HepG2 (cell line): Measurements from ENCODE around the gene LRIT1. TPM values are rescaled to one million over a fixed set of nuclear protein-coding genes. Genes with fewer than 3 reads are reported as not detected.

Source experiments
- ATAC-seq: fragments of 200-7000 bp; cut with Tn5 transposase; 3 replicates; pipeline ENCODE4 v1.9.1; 2020; ENCODE audit warnings: mild to moderate bottlenecking, moderate library complexity
- BruUV-seq: library from RNA; stranded (reverse); fragments of 400-500 nt; replicated peaks from 2 replicates; lab custom pipeline; 2021; lab: Mats Ljungman, UMichigan
- CTCF ChIA-PET: fragments of 300-600 bp; formaldehyde crosslinking; extraction: SDS; loops from one replicate; lab custom pipeline; 2021; ENCODE audit warnings: low total read pairs, inconsistent platforms, low intra/inter-chr PET ratio; lab: Yijun Ruan, JAX
- POLR2A ChIA-PET: fragments of 350-600 bp; sonication (Branson Sonifier 250); formaldehyde crosslinking; loops from one replicate; lab custom pipeline; 2020; ENCODE audit warnings: antibody characterized with exemption, inconsistent platforms; lab: Yijun Ruan, JAX
- DNase-seq: peaks from one replicate; pipeline ENCODE4 v3.0.0-alpha.2; 2015; ENCODE audit warnings: low spot score
- FAIRE-seq: peaks from 3 replicates; lab custom pipeline; 2011; peaks lifted over from hg19 to GRCh38; lab: Jason Lieb, UNC
- H2AFZ ChIP-seq: one replicate; pipeline ENCODE4 v1.6.1; 2011; ENCODE audit warnings: low read length, inconsistent platforms
- H3K27ac ChIP-seq: fragments of 300-600 bp; 3 replicates; pipeline ENCODE4 v1.8.0; 2011; ENCODE audit warnings: mixed run types, mild to moderate bottlenecking, mixed read lengths, low read length, inconsistent platforms; ENCODE audit not compliant: insufficient read depth; ENCODE audit errors: extremely low read length
- H3K27me3 ChIP-seq, 2 experiments: fragments of 200-600 bp in 1 of 2; 2 replicates in 1 of 2; 3 replicates in 1 of 2; pipeline versions ENCODE4 v1.6.0 to v1.8.0; 2011; ENCODE audit warnings: low read length in 2 of 2, mild to moderate bottlenecking in 2 of 2, moderate library complexity in 2 of 2, inconsistent platforms in 1 of 2; ENCODE audit not compliant: insufficient read depth in 2 of 2, control insufficient read depth in 1 of 2
- H3K36me3 ChIP-seq, 2 experiments: fragments of 200-600 bp in 1 of 2; replicated peaks in 1 of 2; 2 replicates in 1 of 2; 3 replicates in 1 of 2; pipeline versions ENCODE4 v1.5.1 to v1.8.0; 2011; ENCODE audit warnings: low read length in 2 of 2, inconsistent platforms in 1 of 2; ENCODE audit not compliant: insufficient read depth in 2 of 2, control insufficient read depth in 1 of 2
- H3K4me1 ChIP-seq: 2 replicates; pipeline ENCODE4 v1.5.1; 2012; ENCODE audit warnings: low read length, inconsistent platforms; ENCODE audit not compliant: insufficient read depth
- H3K4me2 ChIP-seq: 2 replicates; pipeline ENCODE4 v1.6.0; 2011; ENCODE audit warnings: low read depth, low read length, inconsistent platforms
- H3K4me3 ChIP-seq, 3 experiments: fragments of 200-600 bp in 1 of 3; sonication (generic), shearing (Covaris generic) in 1 of 3; replicated peaks in 1 of 3; 2 replicates each; pipeline ENCODE4 v1.5.1; 2011 to 2016; ENCODE audit warnings: low read length in 3 of 3, inconsistent platforms in 2 of 3, low read depth in 2 of 3, mild to moderate bottlenecking in 2 of 3, control low read depth in 1 of 3, mixed read lengths in 1 of 3; ENCODE audit not compliant: insufficient read depth in 1 of 3
- H3K79me2 ChIP-seq: one replicate; pipeline ENCODE4 v1.6.1; 2011; ENCODE audit warnings: low read length, inconsistent platforms; ENCODE audit not compliant: insufficient read depth
- H3K9ac ChIP-seq: 2 replicates; pipeline ENCODE4 v1.6.0; 2011; ENCODE audit warnings: mild to moderate bottlenecking, low read depth, low read length, inconsistent platforms; ENCODE audit not compliant: insufficient read depth
- H3K9me3 ChIP-seq: 2 replicates; pipeline ENCODE4 v1.5.1; 2012; ENCODE audit warnings: mild to moderate bottlenecking, low read length
- H4K20me1 ChIP-seq: 2 replicates; pipeline ENCODE4 v1.6.0; 2011; ENCODE audit warnings: inconsistent platforms, mild to moderate bottlenecking, low read length, moderate library complexity; ENCODE audit not compliant: insufficient read depth
- DR1 ChIP-seq: sonication (generic); formaldehyde crosslinking; IDR thresholded peaks from 2 replicates; pipeline ENCODE4 v1.8.0; 2021; ENCODE audit warnings: mild to moderate bottlenecking, missing genetic modification reagents, inconsistent platforms
- HNF1B ChIP-seq: sonication (generic); formaldehyde crosslinking; IDR thresholded peaks from 2 replicates; pipeline ENCODE4 v1.5.1; 2020; ENCODE audit warnings: mild to moderate bottlenecking, moderate library complexity, missing genetic modification reagents
- LBX2 ChIP-seq: sonication (generic); formaldehyde crosslinking; IDR thresholded peaks from 2 replicates; pipeline ENCODE4 v1.5.0; 2020; ENCODE audit warnings: missing genetic modification reagents, mild to moderate bottlenecking, borderline replicate concordance
- NR2F1 ChIP-seq, 2 experiments: fragments of 450-650 bp in 1 of 2; formaldehyde crosslinking in 1 of 2; IDR thresholded peaks; 2 replicates each; pipeline versions ENCODE4 v1.5.0 to v1.6.1; 2016 to 2020; ENCODE audit warnings: mild to moderate bottlenecking in 1 of 2, missing compliant biosample characterization in 1 of 2, missing genetic modification reagents in 1 of 2, moderate library complexity in 1 of 2
- RAD21 ChIP-seq: fragments of 450-650 bp; formaldehyde crosslinking; IDR thresholded peaks from 2 replicates; pipeline ENCODE4 v1.5.0; 2020; ENCODE audit warnings: mild to moderate bottlenecking
- RARA ChIP-seq: IDR thresholded peaks from 2 replicates; pipeline ENCODE4 v1.6.1; 2016; ENCODE audit warnings: missing genetic modification reagents, missing compliant biosample characterization
- RBAK ChIP-seq: sonication (generic); formaldehyde crosslinking; IDR thresholded peaks from 2 replicates; pipeline ENCODE4 v1.5.1; 2020; ENCODE audit warnings: mild to moderate bottlenecking, missing genetic modification reagents
- STAG1 ChIP-seq: sonication (generic); formaldehyde crosslinking; IDR thresholded peaks from 2 replicates; pipeline ENCODE4 v1.4.0; 2020; ENCODE audit warnings: missing genetic modification reagents
- SYNCRIP ChIP-seq: fragments of 200-400 bp; formaldehyde crosslinking; IDR thresholded peaks from 2 replicates; pipeline ENCODE4 v1.6.1; 2018; ENCODE audit warnings: mild to moderate bottlenecking, low read depth, low read length; ENCODE audit not compliant: insufficient read depth
- ZNF407 ChIP-seq: sonication (generic); formaldehyde crosslinking; IDR thresholded peaks from one replicate; pipeline ENCODE4 v1.5.1; 2020; ENCODE audit warnings: mild to moderate bottlenecking, missing genetic modification reagents; ENCODE audit errors: not compliant biosample characterization
- ZNF660 ChIP-seq: sonication (generic); formaldehyde crosslinking; IDR thresholded peaks from 2 replicates; pipeline ENCODE4 v1.5.1; 2020; ENCODE audit warnings: mild to moderate bottlenecking, low read depth, missing genetic modification reagents, borderline replicate concordance
- ZNF766 ChIP-seq: sonication (generic); formaldehyde crosslinking; IDR thresholded peaks from 2 replicates; pipeline ENCODE4 v1.5.0; 2020; ENCODE audit warnings: missing genetic modification reagents, borderline replicate concordance
- ZZZ3 ChIP-seq: sonication (generic); formaldehyde crosslinking; IDR thresholded peaks from 2 replicates; pipeline ENCODE4 v1.4.0; 2020; ENCODE audit warnings: missing genetic modification reagents, mild to moderate bottlenecking, borderline replicate concordance
- WGBS: methylation state at CpG from one replicate; pipeline ENCODE4 v1.1.6; 2017; ENCODE audit warnings: low lambda C conversion rate; 5-methylcytosine and 5-hydroxymethylcytosine counted together
- in situ Hi-C: cut with HindIII; loops from 2 replicates; pipeline ENCODE4 v1.10.0; 2017; ENCODE audit warnings: low pct_unique_long_range_greater_than_20kb; ENCODE audit not compliant: extremely low pct_ligation_motif_present
- intact Hi-C: fragments of 100-400 bp; cut with micrococcal nuclease; formaldehyde crosslinking; loops from one replicate; pipeline ENCODE4 v1.10.0; 2022; ENCODE audit not compliant: unreplicated experiment
- polyA plus RNA-seq, 8 experiments: library from polyadenylated mRNA; depleted of rRNA in 3 of 8; stranded (reverse) in 7 of 8; unstranded in 1 of 8; fragments of >200 nt; fragmentation: Illumina TruSeq in 4 of 8; extraction: Trizol in 4 of 8; gene quantifications; 2 replicates each; pipeline versions ENCODE4 v1.2.1 to v1.2.3, GENCODE V29; 2011 to 2016; ENCODE audit warnings: low read depth in 4 of 8, missing spikeins in 1 of 8, mixed read lengths in 1 of 8; ENCODE audit not compliant: insufficient read depth in 1 of 8
- total RNA-seq, 5 experiments: library from RNA; depleted of rRNA; stranded (reverse); fragments of >200 nt; fragmentation: Illumina TruSeq; extraction: Trizol; gene quantifications; 2 replicates each; pipeline ENCODE4 v1.2.3, GENCODE V29; 2016; ENCODE audit warnings: low read depth in 1 of 5

LRIT1 gene
- total and polyA plus RNA-seq, 2 of the 13 experiments (the other 11 are each of a cell fraction or from before 2014, with no cell fraction given): not detected

- Histone ChIP-seq H3K36me3 (no peaks in the 10 kb centered on the region), H3K27me3 (peaks cover 1 to 17% of the 10 kb centered on the region in 2 experiments; a peak in 3 of 5 replicates), H3K9ac (no peak overlapping the region), H4K20me1 (no peaks in the 10 kb centered on the region), H3K4me1 (no peaks in the 10 kb centered on the region), H3K4me3 (no peak overlapping the region), H3K27ac (no peak overlapping the region), H2AFZ (no peak overlapping the region), H3K9me3 (no peaks in the 10 kb centered on the region), H3K4me2 (no peak overlapping the region), H3K79me2 (no peaks in the 10 kb centered on the region)
- ChIA-PET CTCF (interaction anchor here (1.2 to 3.7 kb wide), 2 partner anchors 80 to 178 kb away, joined by 4 to 22 read pairs; no protein-coding TSS in a partner anchor), POLR2A (no interaction called here)
- peak; percentile 79 for ATAC-seq
- in situ Hi-C loops: loop anchor here (5.0 kb wide), 1 partner anchor 73 kb away; no protein-coding TSS in a partner anchor
- 6% methylated on average over 7 of the region's 8 CpGs for WGBS
- intact Hi-C loops: loop anchor here (1.0 kb wide), 3 partner anchors 57 to 129 kb away; no protein-coding TSS in a partner anchor
- peak; percentile 38 for DNase-seq
- peak; percentile 68 for FAIRE-seq
- BruUV-seq: no TSS peak
- no peak for TF ChIP-seq LBX2
- peak; percentile 74 for TF ChIP-seq STAG1 (CRISPR knock-in tag)
- no peak for TF ChIP-seq ZZZ3
- no peak for TF ChIP-seq ZNF766
- peak; percentile 67 for TF ChIP-seq RAD21 (CRISPR knock-in tag)
- TF ChIP-seq HNF1B (CRISPR knock-in tag): no peak
- TF ChIP-seq SYNCRIP: no peak
- TF ChIP-seq RARA (CRISPR knock-in tag): no peak
- no peak for TF ChIP-seq ZNF660
- no peak for TF ChIP-seq DR1 (CRISPR knock-in tag)
- TF ChIP-seq RBAK: no peak
- TF ChIP-seq ZNF407 (CRISPR knock-in tag): no peak
- TF ChIP-seq NR2F1 (CRISPR knock-in tag; IDR thresholded peaks at IDR 0.05): no peak
These were observed 36.1 kb downstream of the LRIT1 start for GRCh38 chr10:84205049-84205852.
